MCF 10A (cell line): ENCODE results near the gene LYSMD2. TPM values are rescaled to one million over a fixed set of nuclear protein-coding genes. Genes with fewer than 3 reads are reported as not detected.
A peak's percentile ranks its signal among the peaks of the same experiment; 100 is the strongest.

Source experiments
- BruUV-seq: library from RNA; stranded (reverse); fragments of 400-500 nt; replicated peaks from 2 replicates; lab custom pipeline; 2021; lab: Mats Ljungman, UMichigan
- CTCF ChIA-PET: fragments of 300-600 bp; sonication (Branson Sonifier 250); formaldehyde crosslinking; extraction: SDS; loops from one replicate; lab custom pipeline; 2021; ENCODE audit warnings: antibody characterized with exemption, inconsistent platforms; lab: Yijun Ruan, JAX
- POLR2A ChIA-PET: fragments of 300-600, 350-650 bp; sonication (Branson Sonifier 250); formaldehyde crosslinking; extraction: SDS; loops from one replicate; lab custom pipeline; 2020; ENCODE audit warnings: antibody characterized with exemption, inconsistent platforms; lab: Yijun Ruan, JAX
- DNase-seq: peaks from one replicate; pipeline ENCODE4 v3.0.0-alpha.2; 2018; ENCODE audit not compliant: unreplicated experiment
- H3K27ac Mint-ChIP-seq: one replicate; pipeline ENCODE4 v1.8.0; 2022; ENCODE audit warnings: mild to moderate bottlenecking, low read depth, mixed read lengths; ENCODE audit not compliant: unreplicated experiment
- H3K27me3 Mint-ChIP-seq: one replicate; pipeline ENCODE4 v1.8.0; 2022; ENCODE audit warnings: mixed read lengths; ENCODE audit not compliant: insufficient read depth, unreplicated experiment
- H3K36me3 Mint-ChIP-seq: one replicate; pipeline ENCODE4 v1.8.0; 2022; ENCODE audit warnings: mild to moderate bottlenecking, moderate library complexity, mixed read lengths; ENCODE audit not compliant: insufficient read depth, unreplicated experiment
- H3K4me1 Mint-ChIP-seq: one replicate; pipeline ENCODE4 v1.8.0; 2022; ENCODE audit warnings: mixed read lengths; ENCODE audit not compliant: insufficient read depth, unreplicated experiment
- H3K4me3 Mint-ChIP-seq: one replicate; pipeline ENCODE4 v1.8.0; 2022; ENCODE audit warnings: mild to moderate bottlenecking, moderate library complexity, mixed read lengths; ENCODE audit not compliant: unreplicated experiment
- H3K9me3 Mint-ChIP-seq: one replicate; pipeline ENCODE4 v1.8.0; 2022; ENCODE audit warnings: mixed read lengths; ENCODE audit not compliant: unreplicated experiment
- intact Hi-C: fragments of 100-400 bp; cut with micrococcal nuclease; formaldehyde crosslinking; loops from 2 replicates; pipeline ENCODE4 v1.14.1; 2022
- total RNA-seq: library from RNA; stranded (reverse); gene quantifications from 2 replicates; pipeline ENCODE4 v1.2.3, GENCODE V29; 2022
- TF ChIP-seq, protein P1 (sequence below): fragments of 200-600 bp; IDR thresholded peaks from one replicate; pipeline ENCODE4 v1.8.0; 2022; ENCODE audit warnings: antibody characterized with exemption, mild to moderate bottlenecking; ENCODE audit not compliant: unreplicated experiment

The LYSMD2 gene
- total RNA-seq, 1 experiment from 2014 or later = 14.3 TPM

GRCh38 chr15:51750792-51751696 is 13.6 kb upstream of the LYSMD2 start, which contains the start of gene TMOD2:
TMOD2 (plus strand) TSS chr15:51751597; CDS start chr15:51766442, 14,845 bp downstream.
- intact Hi-C loops = no loop called here
- no peak for DNase-seq
- Mint-ChIP-seq H3K9me3 (no peaks in the 10 kb centered on the region), H3K4me1 (peaks cover 10% of the 10 kb centered on the region), H3K36me3 (no peaks in the 10 kb centered on the region), H3K27ac (no peak within 1 kb of the TSS), H3K4me3 (peak within 1 kb of the TSS; percentile 72), H3K27me3 (peaks cover 25% of the 10 kb centered on the region)
- ChIA-PET CTCF (interaction anchor here (0.6 to 1.2 kb wide), 3 partner anchors 26 to 46 kb away, joined by 3 to 4 read pairs (median 3); no protein-coding TSS in a partner anchor), POLR2A (interaction anchor here (1.3 to 7.5 kb wide), 3 partner anchors 13 to 130 kb away, joined by 3 to 69 read pairs (median 12); partner anchors contain the start of gene LYSMD2)
- BruUV-seq = no TSS peak
- TF ChIP-seq, protein P1, sequence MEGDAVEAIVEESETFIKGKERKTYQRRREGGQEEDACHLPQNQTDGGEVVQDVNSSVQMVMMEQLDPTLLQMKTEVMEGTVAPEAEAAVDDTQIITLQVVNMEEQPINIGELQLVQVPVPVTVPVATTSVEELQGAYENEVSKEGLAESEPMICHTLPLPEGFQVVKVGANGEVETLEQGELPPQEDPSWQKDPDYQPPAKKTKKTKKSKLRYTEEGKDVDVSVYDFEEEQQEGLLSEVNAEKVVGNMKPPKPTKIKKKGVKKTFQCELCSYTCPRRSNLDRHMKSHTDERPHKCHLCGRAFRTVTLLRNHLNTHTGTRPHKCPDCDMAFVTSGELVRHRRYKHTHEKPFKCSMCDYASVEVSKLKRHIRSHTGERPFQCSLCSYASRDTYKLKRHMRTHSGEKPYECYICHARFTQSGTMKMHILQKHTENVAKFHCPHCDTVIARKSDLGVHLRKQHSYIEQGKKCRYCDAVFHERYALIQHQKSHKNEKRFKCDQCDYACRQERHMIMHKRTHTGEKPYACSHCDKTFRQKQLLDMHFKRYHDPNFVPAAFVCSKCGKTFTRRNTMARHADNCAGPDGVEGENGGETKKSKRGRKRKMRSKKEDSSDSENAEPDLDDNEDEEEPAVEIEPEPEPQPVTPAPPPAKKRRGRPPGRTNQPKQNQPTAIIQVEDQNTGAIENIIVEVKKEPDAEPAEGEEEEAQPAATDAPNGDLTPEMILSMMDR = no peak

GRCh38 chr15:51750186-51750585 is 12.7 kb upstream of the LYSMD2 start:
- TF ChIP-seq, protein P1 = no peak
- H3K27me3 Mint-ChIP-seq = peaks cover 33% of the 10 kb centered on the region
- no TSS peak for BruUV-seq
- no peaks in the 10 kb centered on the region for H3K36me3 Mint-ChIP-seq
- CTCF ChIA-PET = interaction anchor here (0.6 to 1.0 kb wide), 2 partner anchors 26 to 45 kb away, joined by 3 to 4 read pairs; no protein-coding TSS in a partner anchor
- POLR2A ChIA-PET = interaction anchor here (7.5 kb wide), 1 partner anchor 12 kb away, joined by 69 read pairs; the partner anchor contains the start of gene LYSMD2
- intact Hi-C loops = no loop called here
- H3K4me3 Mint-ChIP-seq = no peak overlapping the region
- no peak overlapping the region for H3K27ac Mint-ChIP-seq
- H3K4me1 Mint-ChIP-seq = peaks cover 10% of the 10 kb centered on the region
- DNase-seq = no peak
- H3K9me3 Mint-ChIP-seq = no peaks in the 10 kb centered on the region

- Mint-ChIP-seq H3K4me1 (peaks cover 10% of the 10 kb centered on the region), H3K27ac (no peak overlapping the region), H3K9me3 (no peaks in the 10 kb centered on the region), H3K27me3 (peaks cover 42% of the 10 kb centered on the region), H3K36me3 (no peaks in the 10 kb centered on the region), H3K4me3 (no peak overlapping the region)
- CTCF ChIA-PET = interaction anchor here (0.6 to 1.3 kb wide), 3 partner anchors 9 to 102 kb away, joined by 3 to 4 read pairs (median 3); no protein-coding TSS in a partner anchor
- TF ChIP-seq, protein P1 = no peak
- BruUV-seq = no TSS peak
- POLR2A ChIA-PET = interaction anchor here (0.6 to 7.5 kb wide), 3 partner anchors 11 to 61 kb away, joined by 3 to 69 read pairs (median 4); partner anchors contain the start of gene LYSMD2
- no peak for DNase-seq
- intact Hi-C loops = no loop called here
These were observed 11.9 kb upstream of the LYSMD2 start for GRCh38 chr15:51749307-51749706.
